ENCODE results near the gene SCN1A. TPM values are rescaled to one million over a fixed set of nuclear protein-coding genes. Genes with fewer than 3 reads are reported as not detected.
"Not testable (repeated sequence)": the region's sequence is repeated elsewhere in the genome, so short reads cannot be mapped to it uniquely, and the experiment has no call there.

The SCN1A gene
- total and polyA plus RNA-seq, 2 of the 8 experiments (the other 6 are each of a cell fraction or from before 2014, with no cell fraction given), result 0.18 to 1.9 TPM

DNA sequence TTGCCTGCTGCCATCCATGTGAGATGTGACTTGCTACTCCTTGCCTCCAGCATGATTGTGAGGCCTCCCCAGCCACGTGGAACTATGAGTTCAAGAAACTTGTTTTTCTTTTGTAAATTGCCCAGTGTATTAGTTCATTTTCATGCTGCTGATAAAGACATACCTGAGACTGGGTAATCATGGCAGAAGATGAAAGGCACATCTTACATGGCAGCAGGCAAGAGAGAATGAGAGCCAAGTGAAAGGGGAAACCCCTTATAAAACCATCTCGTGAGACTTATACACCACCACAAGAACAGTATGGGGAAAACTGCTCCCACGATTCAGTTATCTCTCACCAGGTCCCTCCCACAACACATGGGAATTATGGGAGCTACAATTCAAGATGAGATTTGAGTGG, 11.7 kb upstream of the SCN1A start:
- not testable (repeated sequence) for H3K27ac ChIP-seq (ENCODE audit: low read depth, low read length)
- 57% methylated on average over 3 of the region's 3 CpGs; no CpG with 5 or more reads in 1 of the 2 experiments for WGBS, 2 experiments (ENCODE audit: extremely low coverage in 1 of 2, insufficient coverage in 1 of 2, insufficient read length in 1 of 2, insufficient replicate concordance in 2 of 2, low coverage in 1 of 2, low lambda C conversion rate in 2 of 2, missing lambda C conversion rate in 1 of 2)

More for the DNA sequence above, 11.7 kb upstream of the SCN1A start:
- POLR2A ChIA-PET (ENCODE audit: partially characterized antibody); H2BK15ac ChIP-seq (ENCODE audit: low read length); H3K4me1 ChIP-seq (replicated peaks in 1 of 4; ENCODE audit: control insufficient read depth in 3 of 4, insufficient read depth in 4 of 4, low read length in 3 of 4); H3K56ac ChIP-seq (replicated peaks; ENCODE audit: insufficient read length, low read depth, low read length); H3K18ac ChIP-seq (ENCODE audit: extremely low read depth, low read length); H3K4me2 ChIP-seq (ENCODE audit: insufficient read depth in 1 of 2, low read depth in 2 of 2, low read length in 2 of 2); H3K9me3 ChIP-seq (ENCODE audit: insufficient read depth in 2 of 2, low read depth in 1 of 2, low read length in 1 of 2); H3K4me3 ChIP-seq (ENCODE audit: extremely low read depth in 1 of 4, insufficient read depth in 2 of 4, low read depth in 3 of 4, low read length in 4 of 4); H2BK120ac ChIP-seq (replicated peaks; ENCODE audit: low read depth, low read length); H4K20me1 ChIP-seq (replicated peaks in 1 of 2; ENCODE audit: control insufficient read depth in 1 of 2, insufficient read depth in 2 of 2, low read length in 2 of 2); H3K14ac ChIP-seq (ENCODE audit: insufficient read length); H3K36me3 ChIP-seq (ENCODE audit: control insufficient read depth in 2 of 4, insufficient read depth in 4 of 4, low read length in 3 of 4); DNase-seq (ENCODE audit: low read depth in 1 of 2, low spot score in 2 of 2); H2BK20ac ChIP-seq (ENCODE audit: low read length); H2BK12ac ChIP-seq (ENCODE audit: low read depth, low read length); H3K79me1 ChIP-seq (ENCODE audit: low read depth, low read length); H3K23ac ChIP-seq (ENCODE audit: insufficient read length); H2AFZ ChIP-seq (ENCODE audit: low read length); FAIRE-seq; H4K91ac ChIP-seq (replicated peaks; ENCODE audit: insufficient read length, low read length); H3K4ac ChIP-seq (replicated peaks; ENCODE audit: insufficient read length, low read depth, low read length); H2AK5ac ChIP-seq (ENCODE audit: low read depth, low read length); H4K5ac ChIP-seq (ENCODE audit: insufficient read length, low read depth, low read length); H4K8ac ChIP-seq (ENCODE audit: extremely low read depth, insufficient read depth, low read length); H2BK5ac ChIP-seq (ENCODE audit: low read depth, low read length); H3K79me2 ChIP-seq (ENCODE audit: control insufficient read depth in 1 of 2, insufficient read depth in 2 of 2, low read length in 2 of 2); H3K9ac ChIP-seq (replicated peaks in 1 of 4; ENCODE audit: extremely low read depth in 1 of 4, low read depth in 3 of 4, low read length in 3 of 4); H3K23me2 ChIP-seq (ENCODE audit: low read depth, low read length); H3K27me3 ChIP-seq (replicated peaks in 1 of 4; ENCODE audit: control insufficient read depth in 3 of 4, extremely low read depth in 1 of 4, insufficient read depth in 3 of 4, low read length in 3 of 4): not testable (repeated sequence)
- CTCF ChIA-PET (ENCODE audit: partially characterized antibody), result interaction anchor here (1.9 kb wide), 1 partner anchor 12 kb away, joined by 14 read pairs; the partner anchor contains the start of gene SCN1A
